Measurements from ENCODE around the gene DDX10.

The DDX10 gene

DNA sequence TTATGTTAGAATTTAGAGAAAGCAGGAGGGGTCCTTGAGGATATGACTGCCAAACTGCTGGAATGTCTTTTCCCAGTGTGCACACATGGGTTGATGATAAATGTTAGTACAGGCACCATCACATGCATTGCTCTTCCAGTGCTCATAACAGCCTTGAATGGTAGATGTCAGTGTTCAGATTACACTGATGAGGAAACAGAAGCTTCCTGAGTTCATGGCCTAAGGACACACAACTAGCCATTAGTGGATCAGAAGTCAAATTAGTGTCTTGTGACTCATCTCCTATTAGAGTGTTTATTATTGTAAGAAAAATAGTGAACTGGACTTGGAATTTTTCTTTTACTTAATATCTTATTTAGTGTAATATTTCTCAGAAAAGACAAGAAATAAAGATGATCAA, 241.5 kb downstream of the DDX10 start:
- DNase-seq (ENCODE audit: low read depth in 3 of 3) = no peak

DNA sequence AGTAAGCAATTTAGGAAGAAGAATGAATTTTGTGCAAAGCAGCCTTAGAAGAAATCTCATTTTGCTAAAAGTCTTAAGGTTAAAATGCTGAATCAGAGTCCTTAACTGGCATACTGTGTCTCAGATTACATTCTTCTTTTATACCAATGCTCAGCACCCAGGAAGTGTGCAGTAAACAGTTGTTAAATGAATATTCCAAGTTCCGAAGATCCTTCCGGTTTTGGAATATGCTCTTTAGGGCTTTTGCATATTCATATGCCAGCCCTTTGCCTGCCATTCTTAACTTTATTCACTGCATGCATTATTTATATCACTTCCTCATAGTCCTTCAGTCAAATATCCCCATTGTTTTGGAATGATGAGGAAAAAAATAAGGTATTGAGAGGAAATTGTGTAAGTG, 242.0 kb downstream of the DDX10 start:
- no peak for DNase-seq (ENCODE audit: low read depth in 3 of 3)

GRCh38 chr11:108909041-108909440, 244.2 kb downstream of the DDX10 start:
- no peak for DNase-seq (ENCODE audit: low read depth in 3 of 3)

GRCh38 chr11:108909921-108910320, 245.1 kb downstream of the DDX10 start:
- no peak for DNase-seq (ENCODE audit: low read depth in 3 of 3)

- DNase-seq (ENCODE audit: low read depth in 3 of 3) = no peak
These were observed 247.7 kb downstream of the DDX10 start for GRCh38 chr11:108912581-108912980.

- no peak for DNase-seq (ENCODE audit: low read depth in 3 of 3)
These were observed 248.3 kb downstream of the DDX10 start for GRCh38 chr11:108913204-108913603.

DNA sequence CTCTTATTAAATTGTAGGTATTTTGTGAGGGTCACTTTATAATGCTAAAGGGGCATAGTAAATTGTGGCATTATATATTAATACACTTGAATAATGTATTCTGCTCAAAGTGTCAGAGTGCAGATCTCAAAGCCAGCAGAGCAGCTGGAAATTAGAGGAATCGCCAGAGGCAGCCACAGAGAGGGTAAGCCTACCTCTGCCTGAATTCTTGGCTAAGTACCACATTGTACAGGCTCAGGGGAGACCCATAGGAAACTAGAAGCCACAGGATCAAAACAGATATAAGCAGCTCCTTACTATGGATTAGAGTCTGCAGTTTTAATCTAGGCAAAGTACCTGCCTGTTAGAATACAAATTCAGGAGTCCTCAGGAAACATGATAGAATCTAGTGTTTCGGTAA, 249.3 kb downstream of the DDX10 start:
- no peak for DNase-seq (ENCODE audit: low read depth in 3 of 3)

- DNase-seq (ENCODE audit: low read depth in 3 of 3) = no peak
These were observed 250.1 kb downstream of the DDX10 start for GRCh38 chr11:108914981-108915380.

DNA sequence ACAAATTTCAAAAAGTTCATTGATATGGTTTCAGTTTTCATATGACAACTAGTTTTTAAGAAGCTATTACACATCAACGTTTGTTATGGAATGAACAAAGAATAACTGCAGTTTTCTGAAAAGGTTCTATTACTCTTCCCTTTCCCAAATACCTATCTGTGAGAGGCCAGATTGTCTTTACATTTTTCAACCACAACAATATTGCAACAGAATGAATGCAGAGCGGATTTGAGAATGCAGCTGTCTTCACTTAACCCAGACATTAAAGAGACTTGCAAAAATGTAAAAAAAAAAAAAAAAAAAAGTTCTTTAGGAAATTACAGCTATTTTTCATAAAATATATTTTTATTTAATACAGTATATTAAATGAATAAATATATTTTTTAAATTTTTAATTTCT, 250.8 kb downstream of the DDX10 start:
- no peak for DNase-seq (ENCODE audit: low read depth in 3 of 3)

DNA sequence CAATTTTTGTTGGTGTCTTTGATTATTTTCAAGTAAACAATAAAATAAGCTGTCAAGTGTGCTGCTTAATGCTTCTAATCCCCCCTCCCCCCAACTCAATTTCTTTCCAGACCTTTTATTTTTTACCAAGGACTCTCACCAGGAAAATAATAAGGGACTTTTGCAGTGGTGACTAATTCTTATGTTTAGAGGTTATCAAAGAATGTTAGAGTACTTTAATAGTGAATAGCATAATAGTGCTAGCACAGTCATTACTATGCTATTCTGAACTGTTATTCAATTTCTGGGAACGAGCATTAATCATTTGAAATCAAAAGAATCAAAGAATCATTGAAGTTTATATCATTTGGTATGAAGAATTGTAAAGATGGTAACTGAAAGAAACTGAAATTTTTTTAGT, 251.4 kb downstream of the DDX10 start:
- DNase-seq (ENCODE audit: low read depth in 3 of 3) = no peak

- no peak for DNase-seq (ENCODE audit: low read depth in 3 of 3)
These were observed 252.1 kb downstream of the DDX10 start for GRCh38 chr11:108916935-108917334.

DNA sequence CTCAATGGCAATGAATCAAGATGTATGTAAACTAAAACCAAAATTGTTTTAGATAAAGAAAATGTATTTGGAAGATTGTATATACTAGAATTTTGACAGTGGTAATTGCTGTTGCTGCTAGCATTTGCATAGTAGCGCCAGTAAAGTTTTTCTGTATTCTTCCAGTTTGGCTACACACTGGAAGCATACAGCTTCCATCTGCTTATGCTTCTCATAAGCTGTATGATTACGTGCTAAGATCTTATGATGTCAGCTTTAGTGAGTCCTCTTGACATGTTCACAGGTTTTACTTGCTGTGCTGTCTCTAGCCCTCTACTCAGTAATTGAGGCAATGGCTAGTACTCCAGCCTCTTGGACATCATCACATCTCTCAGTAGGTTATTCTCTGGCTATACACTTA, 256.3 kb downstream of the DDX10 start:
- no peak for DNase-seq (ENCODE audit: low read depth in 3 of 3)

DNA sequence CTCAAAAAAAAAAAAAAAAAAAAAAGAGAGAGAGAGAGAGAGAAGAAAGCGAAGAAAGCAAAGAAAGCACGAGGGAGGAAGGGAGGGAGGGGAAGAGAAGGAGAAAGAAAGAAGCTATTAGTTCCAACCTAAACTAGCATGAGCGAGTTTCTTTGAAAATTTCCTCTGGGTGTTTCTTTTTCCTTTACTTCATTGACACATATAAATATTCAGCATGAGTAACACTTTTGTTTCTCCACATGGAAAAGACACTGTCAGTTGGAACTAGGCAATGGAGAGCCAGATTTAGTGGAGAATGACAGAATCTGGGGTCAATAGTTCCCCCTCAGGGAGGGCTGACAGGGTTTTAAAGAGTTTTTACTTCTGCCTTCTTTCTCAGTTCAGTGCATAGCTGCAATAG, 257.4 kb downstream of the DDX10 start:
- no peak for DNase-seq (ENCODE audit: low read depth in 3 of 3)

GRCh38 chr11:108923413-108923812, 258.5 kb downstream of the DDX10 start:
- no peak for DNase-seq (ENCODE audit: low read depth in 3 of 3)

DNA sequence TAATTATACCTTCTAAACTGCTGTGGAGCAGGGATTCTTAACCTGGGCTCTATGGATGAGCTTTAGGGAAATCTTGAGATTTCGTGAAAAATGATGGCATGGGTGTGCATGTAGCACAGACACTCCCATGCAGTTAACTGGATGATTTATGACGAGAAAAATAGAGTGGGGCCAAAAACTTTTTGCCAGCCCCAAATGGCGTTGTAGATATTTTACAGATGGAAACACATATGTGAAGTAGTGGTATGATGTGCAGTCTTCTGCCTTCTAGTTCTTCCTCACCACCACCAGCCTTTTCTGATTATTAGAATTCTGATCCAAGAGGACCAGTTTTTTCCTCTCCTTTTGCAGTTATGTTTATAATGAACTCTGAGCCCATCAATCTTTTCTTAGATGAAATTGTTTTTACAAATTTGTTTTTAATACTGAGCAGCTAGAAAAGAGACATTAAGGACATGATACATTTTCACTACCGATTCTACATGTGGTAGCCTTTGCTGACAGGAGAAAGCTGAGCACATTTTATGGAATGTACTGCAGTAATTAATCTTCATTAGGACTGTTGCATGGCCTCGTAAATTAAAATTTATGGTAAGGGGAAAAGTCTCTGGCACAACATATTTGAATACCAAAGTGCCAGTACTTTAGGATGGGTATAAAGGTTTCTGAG, 261.4 kb downstream of the DDX10 start:
- DNase-seq (ENCODE audit: low read depth in 3 of 3) = no peak

DNA sequence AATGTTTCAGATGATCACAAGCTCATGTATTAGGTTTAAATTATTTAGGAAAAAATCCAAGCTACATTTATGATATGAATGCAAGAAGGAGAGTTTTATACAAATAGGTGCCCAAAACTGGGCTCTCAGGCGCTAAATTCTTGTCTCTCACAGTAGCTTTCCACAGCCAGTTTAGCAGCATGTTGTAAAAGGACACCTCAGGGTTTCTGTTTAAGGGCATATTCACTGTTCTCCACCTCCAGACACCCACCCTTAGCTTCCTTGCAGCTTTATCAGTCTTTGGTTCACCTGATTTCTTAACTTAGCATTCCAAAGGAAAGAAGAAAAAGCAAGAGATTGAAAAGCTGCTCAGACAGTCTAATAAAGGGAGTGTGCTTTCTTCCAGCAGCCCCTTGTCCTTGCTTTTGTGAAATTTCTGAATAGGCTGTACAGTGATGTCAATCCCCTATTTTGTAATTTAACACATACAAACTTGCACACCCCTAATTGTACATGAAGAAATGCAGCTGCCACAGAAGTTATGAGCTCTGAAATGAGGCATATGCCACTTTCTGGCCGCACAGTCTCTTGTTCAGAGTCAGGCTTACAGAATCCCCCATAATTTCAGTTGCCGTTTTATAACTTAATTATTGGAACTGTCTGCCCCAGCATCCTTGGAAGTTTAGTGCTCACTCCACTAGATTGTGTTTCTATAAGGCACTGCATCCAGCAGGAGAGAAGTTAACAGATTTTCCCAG, 262.1 kb downstream of the DDX10 start:
- no peak for DNase-seq (ENCODE audit: low read depth in 3 of 3)

GRCh38 chr11:108927791-108928545, 263.1 kb downstream of the DDX10 start:
- no peak for DNase-seq (ENCODE audit: low read depth in 3 of 3)

GRCh38 chr11:108929241-108929640, 264.4 kb downstream of the DDX10 start:
- no peak for DNase-seq (ENCODE audit: low read depth in 3 of 3)

DNA sequence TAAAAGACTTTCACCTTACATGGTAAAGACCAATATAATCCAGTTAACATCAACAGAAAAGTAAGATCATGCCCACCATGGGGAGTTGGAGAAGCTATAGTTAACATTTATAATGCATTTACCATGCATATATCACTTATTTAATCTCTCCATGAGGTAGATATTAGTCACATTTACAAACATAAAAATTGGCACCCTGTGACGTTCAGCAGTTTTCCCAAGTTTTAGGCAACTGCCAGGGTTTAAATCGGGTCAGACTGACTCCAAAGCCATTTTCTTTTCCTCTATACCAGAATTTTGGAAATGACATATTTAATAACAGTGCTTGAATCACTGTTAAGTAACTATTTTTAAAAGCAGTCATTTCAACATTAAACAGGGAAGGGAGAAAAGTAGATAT, 266.3 kb downstream of the DDX10 start:
- DNase-seq (ENCODE audit: low read depth in 3 of 3) = no peak

DNA sequence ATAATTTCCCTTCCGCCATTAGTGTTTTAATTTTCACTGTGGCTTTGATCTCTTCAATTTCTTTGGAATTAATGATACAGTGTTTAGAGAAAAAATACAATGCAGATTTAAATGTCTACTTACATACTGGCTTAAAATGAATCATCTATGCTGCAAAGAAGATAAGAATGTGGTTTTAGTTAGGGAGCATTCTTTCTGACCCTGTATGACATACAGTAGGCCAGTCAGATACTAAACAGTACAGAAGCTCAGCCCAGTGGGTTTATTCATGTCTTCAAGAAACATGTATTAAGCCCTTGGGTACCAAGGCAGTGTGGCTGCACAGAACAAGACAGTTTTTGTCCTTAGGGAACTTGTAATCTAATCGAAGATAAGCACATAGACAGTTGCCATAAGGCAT, 268.8 kb downstream of the DDX10 start:
- no peak for DNase-seq (ENCODE audit: low read depth in 3 of 3)

- no peak for DNase-seq (ENCODE audit: low read depth in 3 of 3)
These were observed 269.4 kb downstream of the DDX10 start for GRCh38 chr11:108934289-108934688.

GRCh38 chr11:108934696-108935095, 269.8 kb downstream of the DDX10 start:
- no peak for DNase-seq (ENCODE audit: low read depth in 3 of 3)

DNA sequence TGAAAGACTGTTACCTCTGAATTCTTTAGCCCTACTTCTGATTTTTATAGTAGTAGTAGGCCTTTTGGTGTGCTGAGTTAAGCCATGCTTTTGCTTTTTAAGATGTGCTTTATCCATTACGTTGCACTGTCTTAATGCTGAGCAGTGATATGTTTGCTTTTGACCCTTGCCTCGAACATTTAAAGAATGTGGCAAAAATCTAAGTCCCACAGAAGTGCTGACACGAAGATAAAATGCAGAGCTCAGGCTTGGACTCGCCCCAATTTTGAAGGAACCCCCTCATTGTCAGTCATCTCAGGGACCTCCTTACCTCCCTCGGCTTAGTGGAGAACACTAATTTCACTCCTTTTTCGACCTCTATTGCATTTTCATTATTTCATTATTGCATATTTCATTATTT, 272.9 kb downstream of the DDX10 start:
- no peak for DNase-seq (ENCODE audit: low read depth in 3 of 3)
